Measurements from ENCODE around the gene TAF1A. TPM values are rescaled to one million over a fixed set of nuclear protein-coding genes. Genes with fewer than 3 reads are reported as not detected.
"Not testable (repeated sequence)": the region's sequence is repeated elsewhere in the genome, so short reads cannot be mapped to it uniquely, and the experiment has no call there.

Gene TAF1A
- total RNA-seq, 2 experiments from 2014 or later, result 9.1 to 10.0 TPM

- Mint-ChIP-seq H3K4me1 (peaks cover 24% of the 10 kb centered on the region), H3K9me3 (no peaks in the 10 kb centered on the region), H3K36me3 (ENCODE audit: low read depth) (peaks cover 10% of the 10 kb centered on the region), H3K27me3 (peaks cover 24% of the 10 kb centered on the region), H3K4me3 (peak within 1 kb of the TSS; percentile 77), H3K27ac (peak within 1 kb of the TSS; percentile 67)
- ChIA-PET CTCF (interaction anchor here (1.9 to 5.0 kb wide), 2 partner anchors 15 to 29 kb away, joined by 7 to 34 read pairs; partner anchors contain the start of gene TAF1A), POLR2A (interaction anchor here (0.6 to 4.0 kb wide), 5 partner anchors 16 to 39 kb away, joined by 3 to 19 read pairs (median 11); partner anchors contain the start of gene TAF1A)
- peak; percentile 83 for DNase-seq
These were observed 28.5 kb upstream of the TAF1A start, which contains the start of gene MIA3 for GRCh38 chr1:222618001-222618879. Gene MIA3, plus strand, starts transcription at chr1:222618097. Its CDS starts 14 bp downstream, at chr1:222618111.

DNA sequence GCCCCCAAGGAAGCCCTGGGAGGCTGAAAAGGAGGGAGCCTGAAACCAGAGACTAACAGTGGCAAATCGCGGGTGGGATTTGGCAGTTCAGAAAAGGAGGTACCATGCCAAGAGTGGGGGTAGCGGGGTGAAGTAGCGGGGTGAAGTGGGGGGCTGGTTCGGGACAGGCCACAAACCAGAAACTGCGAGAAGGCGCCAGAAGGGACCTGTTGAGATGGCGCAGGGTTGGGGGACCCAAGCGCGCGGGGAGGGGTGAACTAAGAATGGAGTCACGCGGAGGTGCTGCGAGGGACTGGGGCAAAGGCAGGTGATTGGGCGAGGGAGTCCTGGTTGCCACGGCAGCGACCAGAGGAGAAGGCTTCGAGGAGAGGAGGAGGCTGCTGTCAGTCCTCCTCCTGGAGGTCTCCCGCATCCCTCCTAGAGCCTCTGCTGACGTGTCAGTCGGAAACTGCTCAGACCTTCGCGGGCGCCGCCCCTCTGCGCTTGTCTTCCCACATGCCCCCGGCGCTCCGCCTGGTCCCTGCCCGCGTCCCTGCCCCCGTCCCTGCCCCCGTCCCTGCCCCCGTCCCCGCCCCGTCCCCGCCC, 27.7 kb upstream of the TAF1A start:
- Mint-ChIP-seq H3K9me3 (no peaks in the 10 kb centered on the region), H3K4me1 (peaks cover 24% of the 10 kb centered on the region), H3K4me3 (peak overlapping the region; percentile 77), H3K27me3 (peaks cover 30% of the 10 kb centered on the region), H3K36me3 (ENCODE audit: low read depth) (peaks cover 4% of the 10 kb centered on the region), H3K27ac (peak overlapping the region; percentile 67)
- DNase-seq, result peak; percentile 92
- POLR2A ChIA-PET, result interaction anchor here (1.1 to 4.0 kb wide), 4 partner anchors 27 to 96 kb away, joined by 3 to 17 read pairs (median 8); partner anchors contain the start of gene TAF1A
- CTCF ChIA-PET, result interaction anchor here (2.0 kb wide), 1 partner anchor 17 kb away, joined by 9 read pairs; no protein-coding TSS in a partner anchor

DNA sequence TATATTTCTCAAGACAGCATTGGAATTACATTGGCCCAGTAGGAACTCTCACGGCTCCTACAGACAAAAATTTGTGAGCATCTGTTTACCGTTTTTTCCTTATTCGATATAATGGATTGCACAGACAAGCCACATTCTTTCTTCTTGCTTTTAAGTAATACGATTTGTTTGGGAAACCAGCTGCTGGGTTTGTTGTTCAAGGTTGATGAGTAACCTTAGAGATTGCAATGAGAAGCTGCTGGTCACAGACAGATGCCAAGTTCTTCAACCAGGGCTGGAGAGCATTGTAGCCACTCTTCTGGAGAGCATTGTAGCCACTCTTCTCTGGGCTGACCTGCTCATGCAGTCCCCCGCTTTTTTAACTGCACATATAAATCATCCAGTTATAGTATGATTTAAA, 26.8 kb upstream of the TAF1A start:
- ChIA-PET CTCF (interaction anchor here (2.0 kb wide), 1 partner anchor 18 kb away, joined by 9 read pairs; no protein-coding TSS in a partner anchor), POLR2A (interaction anchor here (1.1 to 2.5 kb wide), 3 partner anchors 27 to 97 kb away, joined by 3 to 11 read pairs (median 6); partner anchors contain the start of gene TAF1A)
- no peak for DNase-seq
- H3K27ac Mint-ChIP-seq, result no peak overlapping the region
- H3K27me3 Mint-ChIP-seq, result peaks cover 36% of the 10 kb centered on the region
- H3K9me3 Mint-ChIP-seq, result no peaks in the 10 kb centered on the region
- H3K36me3 Mint-ChIP-seq (ENCODE audit: low read depth), result peaks cover 4% of the 10 kb centered on the region
- H3K4me1 Mint-ChIP-seq, result peaks cover 24% of the 10 kb centered on the region
- peak overlapping the region; percentile 77 for H3K4me3 Mint-ChIP-seq

DNA sequence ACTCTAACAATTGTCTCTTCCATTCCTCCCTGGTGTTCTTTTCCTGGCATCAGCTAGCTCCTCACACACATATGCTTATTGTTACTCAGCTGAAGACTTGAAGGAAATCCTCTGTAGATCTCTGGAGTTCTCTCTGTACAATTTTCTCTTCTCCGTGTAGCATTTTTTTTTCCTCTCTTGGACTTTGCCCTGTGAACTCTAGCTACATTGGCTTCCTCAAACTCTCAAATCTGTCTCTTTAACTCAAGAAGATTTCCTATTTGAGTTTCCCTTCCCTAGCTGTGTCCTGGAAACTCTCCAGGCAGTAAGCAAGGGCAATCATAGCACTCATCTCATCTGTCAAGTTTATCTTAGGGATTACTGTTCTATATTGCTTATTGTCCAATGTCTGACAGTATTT, 23.9 kb upstream of the TAF1A start:
- no peak for DNase-seq
- no peaks in the 10 kb centered on the region for H3K36me3 Mint-ChIP-seq (ENCODE audit: low read depth)
- ChIA-PET CTCF (no interaction called here), POLR2A (interaction anchor here (2.5 kb wide), 1 partner anchor 24 kb away, joined by 7 read pairs; the partner anchor contains the start of gene TAF1A)
- peaks cover 5% of the 10 kb centered on the region for H3K4me1 Mint-ChIP-seq
- no peak overlapping the region for H3K4me3 Mint-ChIP-seq
- H3K27me3 Mint-ChIP-seq, result peaks cover 49% of the 10 kb centered on the region
- peaks cover 2% of the 10 kb centered on the region for H3K9me3 Mint-ChIP-seq
- no peak overlapping the region for H3K27ac Mint-ChIP-seq

DNA sequence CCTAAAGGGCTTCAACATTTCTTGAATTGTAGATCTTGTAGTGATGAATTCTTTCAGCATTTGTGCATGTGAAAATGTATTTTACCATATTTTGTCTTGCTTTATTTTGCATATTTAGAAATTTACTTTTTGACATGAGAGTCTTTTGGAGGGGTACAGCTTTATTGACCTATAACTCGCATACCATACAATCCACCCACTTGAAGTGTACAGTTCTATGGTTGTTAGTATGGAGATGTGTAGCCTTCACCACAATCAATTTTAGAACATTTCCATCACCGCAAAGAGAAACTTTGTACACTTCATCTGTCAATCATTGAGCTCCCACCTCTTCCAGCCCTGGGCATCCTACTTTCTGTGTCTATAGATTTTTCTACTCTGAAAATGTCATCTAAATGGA, 21.0 kb upstream of the TAF1A start:
- Mint-ChIP-seq H3K27me3 (peaks cover 45% of the 10 kb centered on the region), H3K27ac (no peak overlapping the region), H3K9me3 (peaks cover 2% of the 10 kb centered on the region), H3K4me3 (no peak overlapping the region), H3K36me3 (ENCODE audit: low read depth) (no peaks in the 10 kb centered on the region), H3K4me1 (no peaks in the 10 kb centered on the region)
- no peak for DNase-seq
- CTCF ChIA-PET, result no interaction called here
- POLR2A ChIA-PET, result interaction anchor here (0.9 kb wide), 1 partner anchor 9 kb away, joined by 3 read pairs; no protein-coding TSS in a partner anchor

- DNase-seq; H3K36me3 Mint-ChIP-seq (ENCODE audit: low read depth); H3K27ac Mint-ChIP-seq; H3K9me3 Mint-ChIP-seq; CTCF ChIA-PET; H3K4me3 Mint-ChIP-seq; H3K4me1 Mint-ChIP-seq: not testable (repeated sequence)
- POLR2A ChIA-PET, result interaction anchor here (1.0 kb wide), 1 partner anchor 19 kb away, joined by 3 read pairs; no protein-coding TSS in a partner anchor
- H3K27me3 Mint-ChIP-seq, result peaks cover 37% of the 10 kb centered on the region
These were observed 19.4 kb upstream of the TAF1A start for GRCh38 chr1:222609111-222609510.

DNA sequence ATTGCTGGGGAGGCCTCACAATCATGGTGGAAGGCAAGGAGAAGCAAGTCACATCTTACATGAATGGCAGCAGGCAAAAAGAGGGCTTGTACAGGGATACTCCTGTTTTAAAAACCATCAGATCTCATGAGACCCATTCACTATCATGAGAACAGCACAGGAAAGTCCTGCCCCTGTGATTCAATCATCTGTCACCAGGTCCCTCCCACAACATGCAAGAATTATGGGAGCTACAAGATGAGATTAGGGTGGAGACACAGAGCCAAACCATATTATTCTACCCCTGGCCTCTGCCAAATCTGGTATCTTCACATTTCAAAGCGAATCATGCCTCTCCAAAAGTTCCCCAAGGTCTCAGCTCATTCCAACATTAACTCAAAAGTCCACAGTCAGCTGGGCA, 17.0 kb upstream of the TAF1A start:
- H3K27me3 Mint-ChIP-seq, result peaks cover 20% of the 10 kb centered on the region
- H3K4me1 Mint-ChIP-seq, result no peaks in the 10 kb centered on the region
- POLR2A ChIA-PET, result no interaction called here
- no peak for DNase-seq
- no peak overlapping the region for H3K27ac Mint-ChIP-seq
- CTCF ChIA-PET, result no interaction called here
- H3K36me3 Mint-ChIP-seq (ENCODE audit: low read depth), result no peaks in the 10 kb centered on the region
- H3K4me3 Mint-ChIP-seq, result no peak overlapping the region
- H3K9me3 Mint-ChIP-seq, result peaks cover 2% of the 10 kb centered on the region

DNA sequence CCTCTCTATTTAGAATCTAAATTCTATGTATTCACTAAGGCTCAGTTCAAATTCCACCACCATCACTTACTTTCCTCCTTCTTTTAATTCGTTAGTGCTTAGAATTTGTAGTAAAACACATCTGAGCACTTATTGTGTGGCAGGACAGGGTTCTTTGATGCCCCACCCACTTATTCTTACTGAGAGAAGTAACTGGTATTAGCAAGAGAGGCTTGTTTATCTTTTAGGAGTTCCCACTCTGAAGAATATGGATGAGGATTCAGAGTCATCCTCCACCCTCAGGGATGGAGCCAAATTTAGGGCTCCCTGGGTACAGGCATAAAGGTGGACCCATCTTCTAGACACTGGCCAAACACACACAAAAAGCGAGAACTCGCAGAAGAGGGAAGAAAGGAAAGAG, 11.5 kb upstream of the TAF1A start:
- CTCF ChIA-PET, result no interaction called here
- POLR2A ChIA-PET, result no interaction called here
- H3K36me3 Mint-ChIP-seq (ENCODE audit: low read depth), result no peaks in the 10 kb centered on the region
- H3K27ac Mint-ChIP-seq, result no peak overlapping the region
- H3K27me3 Mint-ChIP-seq, result peaks cover 5% of the 10 kb centered on the region
- DNase-seq, result no peak
- peaks cover 1% of the 10 kb centered on the region for H3K4me1 Mint-ChIP-seq
- H3K4me3 Mint-ChIP-seq, result no peak overlapping the region
- no peaks in the 10 kb centered on the region for H3K9me3 Mint-ChIP-seq

DNA sequence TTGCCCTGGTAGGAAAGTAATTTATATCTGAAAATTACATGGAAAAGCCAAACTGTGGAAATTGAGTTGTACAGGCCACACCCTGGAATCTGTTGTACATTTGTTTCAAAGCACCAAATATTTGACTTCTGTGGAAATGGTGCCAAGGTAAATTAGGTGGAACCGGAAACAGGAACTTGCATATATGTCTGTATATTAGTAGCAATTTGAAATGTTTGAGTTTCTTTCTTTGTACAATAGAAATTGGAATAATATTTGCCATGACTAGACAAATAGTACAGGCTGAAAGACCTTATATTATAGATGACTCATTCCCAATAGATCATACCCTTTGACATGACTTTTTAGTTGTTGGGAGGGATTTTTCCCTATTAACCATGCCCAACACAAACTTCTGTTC, 10.5 kb upstream of the TAF1A start:
- no peak for DNase-seq
- Mint-ChIP-seq H3K27me3 (peaks cover 5% of the 10 kb centered on the region), H3K36me3 (ENCODE audit: low read depth) (no peaks in the 10 kb centered on the region), H3K4me1 (peaks cover 1% of the 10 kb centered on the region), H3K4me3 (no peak overlapping the region), H3K9me3 (no peaks in the 10 kb centered on the region), H3K27ac (no peak overlapping the region)
- CTCF ChIA-PET, result no interaction called here
- POLR2A ChIA-PET, result interaction anchor here (1.2 kb wide), 1 partner anchor 10 kb away, joined by 3 read pairs; the partner anchor contains the start of gene TAF1A

DNA sequence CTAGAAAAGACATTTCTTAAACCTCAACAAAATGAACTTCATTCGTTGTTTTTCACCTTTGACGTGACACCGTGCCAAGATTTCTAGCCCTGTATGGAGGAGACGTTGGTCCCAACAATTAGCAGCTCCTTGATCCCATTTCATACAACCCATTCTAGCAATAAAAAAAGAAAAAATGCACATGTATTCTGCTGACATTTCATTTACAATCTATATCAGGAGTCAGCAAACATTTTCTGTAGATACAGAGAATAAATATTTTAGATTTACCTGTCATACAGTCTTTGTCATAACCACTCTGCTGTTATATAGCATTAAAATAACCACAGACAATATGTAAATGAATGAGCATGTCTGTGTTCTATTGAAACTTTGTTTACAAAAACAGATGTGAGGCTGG, 7.0 kb upstream of the TAF1A start:
- no peak overlapping the region for H3K4me3 Mint-ChIP-seq
- ChIA-PET CTCF (no interaction called here), POLR2A (no interaction called here)
- DNase-seq, result no peak
- H3K27me3 Mint-ChIP-seq, result peaks cover 2% of the 10 kb centered on the region
- no peaks in the 10 kb centered on the region for H3K9me3 Mint-ChIP-seq
- peaks cover 1% of the 10 kb centered on the region for H3K4me1 Mint-ChIP-seq
- no peak overlapping the region for H3K27ac Mint-ChIP-seq
- H3K36me3 Mint-ChIP-seq (ENCODE audit: low read depth), result no peaks in the 10 kb centered on the region

DNA sequence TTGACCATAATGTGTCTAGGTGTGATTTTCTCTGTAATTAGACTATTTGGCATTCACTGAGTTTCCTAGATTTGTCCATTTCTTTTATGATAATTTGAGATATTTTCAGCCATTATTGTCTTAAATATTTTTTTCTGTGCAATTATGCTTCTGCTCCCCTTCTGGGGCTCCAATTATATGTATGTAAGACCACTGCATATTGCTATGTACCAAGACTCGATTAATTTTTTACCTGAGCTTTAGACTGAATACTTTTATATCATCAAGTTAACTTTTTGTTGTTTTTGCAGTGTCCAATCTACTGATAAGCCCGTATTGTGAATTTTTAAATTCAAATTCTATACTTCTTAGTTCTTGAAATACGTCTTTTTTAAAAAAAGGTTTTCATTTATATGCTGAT, 5.1 kb upstream of the TAF1A start:
- Mint-ChIP-seq H3K27ac (no peak overlapping the region), H3K4me1 (peaks cover 7% of the 10 kb centered on the region), H3K27me3 (no peaks in the 10 kb centered on the region), H3K9me3 (no peaks in the 10 kb centered on the region), H3K4me3 (no peak overlapping the region), H3K36me3 (ENCODE audit: low read depth) (no peaks in the 10 kb centered on the region)
- POLR2A ChIA-PET, result interaction anchor here (1.1 kb wide), 1 partner anchor 853 kb away, joined by 4 read pairs; no protein-coding TSS in a partner anchor
- CTCF ChIA-PET, result no interaction called here
- DNase-seq, result no peak

DNA sequence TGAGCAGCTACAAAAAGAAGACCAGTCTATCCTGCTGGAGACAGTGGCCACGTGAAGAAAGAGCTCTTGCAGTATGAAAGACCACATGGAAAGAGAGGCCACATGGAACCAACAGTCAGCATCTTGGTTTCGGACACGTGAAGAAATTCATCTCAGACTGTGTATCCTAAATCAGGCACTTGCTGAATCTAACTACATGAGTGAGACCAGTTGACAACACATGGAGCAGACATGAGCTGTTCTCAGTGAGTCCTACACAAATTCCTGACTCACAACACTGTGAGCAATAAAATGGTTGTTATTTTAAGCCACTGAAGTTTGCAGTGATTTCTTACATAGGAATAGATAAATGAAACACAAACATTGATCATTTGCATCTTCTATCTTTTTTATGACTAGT, 2.4 kb upstream of the TAF1A start:
- Mint-ChIP-seq H3K9me3 (no peaks in the 10 kb centered on the region), H3K27me3 (no peaks in the 10 kb centered on the region), H3K36me3 (ENCODE audit: low read depth) (peaks cover 2% of the 10 kb centered on the region), H3K27ac (no peak overlapping the region), H3K4me3 (no peak overlapping the region), H3K4me1 (peaks cover 30% of the 10 kb centered on the region)
- CTCF ChIA-PET, result interaction anchor here (0.6 kb wide), 1 partner anchor 965 kb away, joined by 3 read pairs; no protein-coding TSS in a partner anchor
- POLR2A ChIA-PET, result no interaction called here
- DNase-seq, result no peak

DNA sequence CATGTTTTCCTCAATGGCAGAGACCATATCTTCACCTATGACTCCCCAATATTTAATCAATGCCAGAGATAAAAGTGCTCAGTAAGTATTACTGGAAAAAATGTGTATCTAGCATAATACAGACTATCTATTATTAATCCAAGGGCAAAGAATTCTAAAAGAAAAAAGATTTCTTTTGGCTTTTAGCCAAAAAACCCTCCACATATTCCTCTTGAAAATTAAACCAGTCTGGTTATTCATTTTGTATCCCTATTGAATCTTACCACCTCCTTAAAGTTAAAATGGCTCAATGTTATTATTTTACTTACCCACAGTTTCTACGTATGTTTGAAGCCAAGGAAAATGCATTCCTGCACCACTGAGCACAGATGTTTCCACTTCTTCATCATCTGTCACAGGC, 1.6 kb downstream of the TAF1A start:
- POLR2A ChIA-PET, result interaction anchor here (2.5 kb wide), 1 partner anchor 27 kb away, joined by 7 read pairs; no protein-coding TSS in a partner anchor
- H3K4me1 Mint-ChIP-seq, result peaks cover 42% of the 10 kb centered on the region
- H3K27ac Mint-ChIP-seq, result no peak overlapping the region
- no peak for DNase-seq
- H3K27me3 Mint-ChIP-seq, result no peaks in the 10 kb centered on the region
- peak overlapping the region; percentile 16 for H3K4me3 Mint-ChIP-seq
- H3K9me3 Mint-ChIP-seq, result no peaks in the 10 kb centered on the region
- peaks cover 17% of the 10 kb centered on the region for H3K36me3 Mint-ChIP-seq (ENCODE audit: low read depth)
- CTCF ChIA-PET, result interaction anchor here (1.9 kb wide), 1 partner anchor 31 kb away, joined by 7 read pairs; no protein-coding TSS in a partner anchor

All from activated CD4-positive, alpha-beta memory T cell treated with anti-CD3 and anti-CD28 coated beads, Interleukin-2, amount 10 ng/mL, durations not matched to agents 7 days and 5 days (primary cell).